ENCODE data around the gene CADPS2. TPM values are rescaled to one million over a fixed set of nuclear protein-coding genes. Genes with fewer than 3 reads are reported as not detected.

Gene CADPS2
- total RNA-seq, 1 donor from 2014 or later, result 6.4 TPM

GRCh38 chr7:122672536-122672935, 213.7 kb downstream of the CADPS2 start:
- Mint-ChIP-seq H3K36me3 (ENCODE audit: low read depth, unreplicated experiment) (peaks cover 2% of the 10 kb centered on the region), H3K27me3 (ENCODE audit: low read depth, unreplicated experiment) (no peaks in the 10 kb centered on the region), H3K4me3 (ENCODE audit: unreplicated experiment) (no peak overlapping the region), H3K27ac (ENCODE audit: unreplicated experiment) (no peak overlapping the region), H3K4me1 (ENCODE audit: low read depth, unreplicated experiment) (peaks cover 4% of the 10 kb centered on the region), H3K9me3 (ENCODE audit: unreplicated experiment) (no peaks in the 10 kb centered on the region)
- H2AFZ ChIP-seq (ENCODE audit: low read depth, low read length), result no peak overlapping the region
- TF ChIP-seq EZH2 (IDR thresholded peaks at IDR 0.05; ENCODE audit: insufficient read depth, low read length), result no peak
- no peak for TF ChIP-seq CTCF (IDR thresholded peaks at IDR 0.05; ENCODE audit: insufficient read depth, low read depth, low read length)
- FAIRE-seq (no peak), DNase-seq (ENCODE audit: low read depth) (no peak)
- no peak overlapping the region for H3K27ac ChIP-seq (ENCODE audit: low read depth, low read length)
- H3K4me1 ChIP-seq (ENCODE audit: insufficient read depth, low read length), result peaks cover 12% of the 10 kb centered on the region
- H3K9me3 ChIP-seq (ENCODE audit: insufficient read depth, low read depth, low read length), result no peaks in the 10 kb centered on the region
- no peaks in the 10 kb centered on the region for H3K36me3 ChIP-seq (ENCODE audit: insufficient read depth, low read length)
- no peaks in the 10 kb centered on the region for H3K27me3 ChIP-seq (ENCODE audit: insufficient read depth, low read length)
- H4K20me1 ChIP-seq (ENCODE audit: insufficient read depth, low read length), result no peaks in the 10 kb centered on the region
- no peaks in the 10 kb centered on the region for H3K79me2 ChIP-seq (ENCODE audit: insufficient read depth, low read length)
- no peak overlapping the region for H3K4me2 ChIP-seq (ENCODE audit: low read length)
- H3K9ac ChIP-seq (ENCODE audit: low read length), result no peak overlapping the region
- no peak overlapping the region for H3K4me3 ChIP-seq (ENCODE audit: insufficient read depth, low read depth, low read length)

DNA sequence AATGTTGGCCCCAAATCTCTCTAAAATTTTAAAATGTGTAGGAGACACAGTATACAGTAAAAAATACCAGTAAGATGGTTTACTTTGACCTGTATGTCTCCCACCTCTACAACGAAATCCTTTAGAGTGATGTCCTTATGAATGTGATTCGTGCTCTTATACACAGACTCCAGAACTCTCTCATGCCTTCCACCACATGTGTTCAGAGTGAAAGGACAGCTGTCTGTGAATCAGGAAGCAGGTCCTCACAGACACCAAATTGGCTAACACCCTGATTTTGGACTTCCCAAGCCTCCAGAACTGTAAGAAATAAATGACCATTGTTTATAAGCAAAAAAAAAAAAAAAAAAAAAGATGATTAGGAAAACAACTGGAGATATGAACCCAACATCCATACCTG, 222.5 kb downstream of the CADPS2 start:
- H3K36me3 Mint-ChIP-seq (ENCODE audit: low read depth, unreplicated experiment), result no peaks in the 10 kb centered on the region
- H3K9me3 ChIP-seq (ENCODE audit: insufficient read depth, low read depth, low read length), result no peaks in the 10 kb centered on the region
- H3K4me1 ChIP-seq (ENCODE audit: insufficient read depth, low read length), result no peaks in the 10 kb centered on the region
- no peaks in the 10 kb centered on the region for H3K79me2 ChIP-seq (ENCODE audit: insufficient read depth, low read length)
- H3K27ac ChIP-seq (ENCODE audit: low read depth, low read length), result no peak overlapping the region
- H3K27ac Mint-ChIP-seq (ENCODE audit: unreplicated experiment), result no peak overlapping the region
- TF ChIP-seq EZH2 (IDR thresholded peaks at IDR 0.05; ENCODE audit: insufficient read depth, low read length), result no peak
- TF ChIP-seq CTCF (IDR thresholded peaks at IDR 0.05; ENCODE audit: insufficient read depth, low read depth, low read length), result no peak
- H3K9ac ChIP-seq (ENCODE audit: low read length), result no peak overlapping the region
- H3K4me1 Mint-ChIP-seq (ENCODE audit: low read depth, unreplicated experiment), result no peaks in the 10 kb centered on the region
- H3K4me3 ChIP-seq (ENCODE audit: insufficient read depth, low read depth, low read length), result no peak overlapping the region
- H3K9me3 Mint-ChIP-seq (ENCODE audit: unreplicated experiment), result no peaks in the 10 kb centered on the region
- no peaks in the 10 kb centered on the region for H3K27me3 Mint-ChIP-seq (ENCODE audit: low read depth, unreplicated experiment)
- H3K27me3 ChIP-seq (ENCODE audit: insufficient read depth, low read length), result no peaks in the 10 kb centered on the region
- FAIRE-seq (no peak), DNase-seq (ENCODE audit: low read depth) (no peak)
- no peak overlapping the region for H3K4me2 ChIP-seq (ENCODE audit: low read length)
- no peak overlapping the region for H2AFZ ChIP-seq (ENCODE audit: low read depth, low read length)
- H3K36me3 ChIP-seq (ENCODE audit: insufficient read depth, low read length), result no peaks in the 10 kb centered on the region
- no peaks in the 10 kb centered on the region for H4K20me1 ChIP-seq (ENCODE audit: insufficient read depth, low read length)
- no peak overlapping the region for H3K4me3 Mint-ChIP-seq (ENCODE audit: unreplicated experiment)

GRCh38 chr7:122658856-122659255, 227.4 kb downstream of the CADPS2 start:
- Histone ChIP-seq H3K27ac (ENCODE audit: low read depth, low read length) (no peak overlapping the region), H3K27me3 (ENCODE audit: insufficient read depth, low read length) (no peaks in the 10 kb centered on the region), H3K36me3 (ENCODE audit: insufficient read depth, low read length) (no peaks in the 10 kb centered on the region), H3K9ac (ENCODE audit: low read length) (no peak overlapping the region), H3K4me1 (ENCODE audit: insufficient read depth, low read length) (no peaks in the 10 kb centered on the region), H4K20me1 (ENCODE audit: insufficient read depth, low read length) (no peaks in the 10 kb centered on the region), H2AFZ (ENCODE audit: low read depth, low read length) (no peak overlapping the region), H3K4me3 (ENCODE audit: insufficient read depth, low read depth, low read length) (no peak overlapping the region), H3K79me2 (ENCODE audit: insufficient read depth, low read length) (no peaks in the 10 kb centered on the region), H3K4me2 (ENCODE audit: low read length) (no peak overlapping the region), H3K9me3 (ENCODE audit: insufficient read depth, low read depth, low read length) (no peaks in the 10 kb centered on the region)
- no peaks in the 10 kb centered on the region for H3K36me3 Mint-ChIP-seq (ENCODE audit: low read depth, unreplicated experiment)
- H3K9me3 Mint-ChIP-seq (ENCODE audit: unreplicated experiment), result peaks cover 6% of the 10 kb centered on the region
- no peaks in the 10 kb centered on the region for H3K27me3 Mint-ChIP-seq (ENCODE audit: low read depth, unreplicated experiment)
- H3K4me1 Mint-ChIP-seq (ENCODE audit: low read depth, unreplicated experiment), result no peaks in the 10 kb centered on the region
- TF ChIP-seq CTCF (IDR thresholded peaks at IDR 0.05; ENCODE audit: insufficient read depth, low read depth, low read length), result no peak
- TF ChIP-seq EZH2 (IDR thresholded peaks at IDR 0.05; ENCODE audit: insufficient read depth, low read length), result no peak
- no peak for FAIRE-seq
- DNase-seq (ENCODE audit: low read depth), result no peak
- no peak overlapping the region for H3K27ac Mint-ChIP-seq (ENCODE audit: unreplicated experiment)
- no peak overlapping the region for H3K4me3 Mint-ChIP-seq (ENCODE audit: unreplicated experiment)
